NCI-H2196 (cell line): ENCODE data around the gene UBE2D1.

Experiments
- DNase-seq: peaks from one replicate; lab custom pipeline; 2025; ENCODE audit not compliant: unreplicated experiment; lab: John Stamatoyannopoulos, UW

Gene UBE2D1

DNA sequence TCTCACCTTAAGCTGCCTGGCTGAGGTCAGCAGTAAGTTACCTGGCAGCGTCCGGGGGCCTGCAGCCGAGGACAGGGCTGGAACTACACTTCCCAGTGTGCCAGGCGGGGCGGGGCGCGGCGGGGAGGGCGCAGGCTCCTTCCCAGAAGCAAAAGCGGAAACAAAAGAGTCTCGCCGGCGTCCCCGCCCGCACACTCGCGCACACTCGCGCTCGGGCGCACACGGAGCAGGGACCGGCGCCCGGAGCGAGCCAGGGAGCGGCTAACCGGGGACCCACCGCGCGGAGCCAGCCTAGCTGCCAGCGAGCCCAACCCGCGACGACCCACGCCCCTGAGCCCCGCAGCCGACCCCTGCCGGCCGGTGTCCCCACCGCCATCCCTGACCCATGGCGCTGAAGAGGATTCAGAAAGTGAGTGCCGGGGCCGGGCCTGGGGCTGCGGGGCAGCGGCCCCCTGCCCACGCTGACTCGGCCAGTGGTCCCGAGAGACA is at the start of gene UBE2D1:
Gene UBE2D1, plus strand, starts transcription at position 190 of the 489 bp plus-strand sequence. Its CDS starts 196 bp downstream, at position 386.
- DNase-seq, result peak; percentile 43

DNA sequence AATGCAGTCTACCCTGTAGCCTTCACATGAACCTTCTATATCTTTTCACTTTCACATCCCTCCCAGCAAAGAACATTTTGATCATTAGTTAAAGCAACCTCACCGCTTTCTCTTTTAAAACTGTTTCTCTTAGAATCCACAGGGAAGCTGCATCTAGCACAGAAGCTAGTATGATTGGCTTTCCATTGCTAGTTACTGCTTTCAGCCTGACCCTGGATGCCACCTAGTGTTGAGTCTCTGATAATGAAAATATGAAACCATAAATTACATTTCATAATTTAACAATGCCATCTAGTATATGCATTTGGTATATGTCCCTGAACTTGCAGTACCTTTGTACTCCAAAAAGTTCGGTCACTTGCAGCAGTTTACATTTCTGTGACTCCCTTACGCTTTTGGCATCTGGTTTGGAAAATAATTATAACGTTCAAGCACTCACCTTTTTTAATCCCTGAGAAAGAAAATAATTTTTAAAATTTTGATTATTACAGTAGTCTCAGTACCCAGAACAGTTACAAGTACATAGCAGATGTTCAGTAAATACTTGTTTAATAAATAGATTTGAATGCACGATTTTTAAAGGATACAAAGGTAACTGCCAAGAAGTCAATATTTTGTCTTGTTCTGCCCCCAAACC is 43.1 kb upstream of the UBE2D1 start:
- no peak for DNase-seq

DNA sequence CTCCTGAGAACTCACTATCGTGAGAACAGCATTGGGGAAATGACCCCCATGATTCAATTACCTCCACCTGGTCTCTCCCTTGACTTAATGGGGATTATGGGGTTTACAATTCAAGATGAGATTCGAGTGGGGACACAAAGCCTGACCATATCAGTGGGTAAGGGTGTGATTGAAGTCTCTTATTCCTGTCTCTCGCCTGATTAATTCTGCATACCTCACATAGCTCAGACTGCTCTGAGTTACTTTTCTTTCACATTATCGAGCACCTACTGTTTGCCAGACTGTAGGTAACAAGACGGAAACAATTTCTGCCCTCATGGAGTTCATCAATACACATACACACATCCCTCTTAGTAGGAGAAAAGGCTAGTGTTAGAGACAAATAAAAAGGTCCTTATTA is 40.8 kb upstream of the UBE2D1 start:
- no peak for DNase-seq

DNA sequence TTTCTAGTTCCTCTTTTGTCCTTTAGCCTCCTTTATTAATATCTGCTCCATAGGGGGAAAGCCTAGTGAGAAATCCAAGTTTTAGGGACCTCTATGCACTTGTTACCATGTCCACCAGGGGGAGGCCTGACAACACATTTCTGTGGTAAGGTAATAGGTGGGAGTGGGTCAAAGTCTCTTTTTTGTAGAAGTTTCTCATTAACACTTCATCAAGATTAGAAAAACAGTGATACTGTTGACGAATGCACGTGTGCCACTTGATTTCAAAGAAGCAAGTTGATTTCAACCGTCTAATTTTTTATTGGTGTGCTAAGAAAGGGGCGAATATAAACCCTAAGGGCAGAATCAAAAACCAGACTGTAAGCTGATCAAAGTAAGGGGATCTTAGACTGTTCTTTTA is 35.2 kb upstream of the UBE2D1 start:
- no peak for DNase-seq

DNA sequence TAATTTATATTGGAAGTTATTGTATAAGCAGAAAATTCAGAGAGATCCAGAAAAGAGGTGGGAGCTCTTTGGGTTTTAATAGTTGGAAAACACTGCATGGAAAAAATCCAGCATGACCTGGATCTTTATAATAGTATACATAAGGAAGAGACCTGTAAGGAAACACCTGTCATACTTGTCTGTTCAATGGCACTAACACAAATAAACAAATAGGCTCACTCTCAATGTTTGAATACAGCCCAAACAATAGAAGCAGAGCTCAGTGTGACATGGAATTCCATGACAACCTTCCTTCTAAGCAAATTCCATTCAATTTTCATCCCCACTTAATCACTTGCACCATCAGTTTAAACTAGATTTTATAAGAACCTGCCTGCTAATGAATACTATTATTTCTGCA is 34.1 kb upstream of the UBE2D1 start:
- DNase-seq, result no peak

DNA sequence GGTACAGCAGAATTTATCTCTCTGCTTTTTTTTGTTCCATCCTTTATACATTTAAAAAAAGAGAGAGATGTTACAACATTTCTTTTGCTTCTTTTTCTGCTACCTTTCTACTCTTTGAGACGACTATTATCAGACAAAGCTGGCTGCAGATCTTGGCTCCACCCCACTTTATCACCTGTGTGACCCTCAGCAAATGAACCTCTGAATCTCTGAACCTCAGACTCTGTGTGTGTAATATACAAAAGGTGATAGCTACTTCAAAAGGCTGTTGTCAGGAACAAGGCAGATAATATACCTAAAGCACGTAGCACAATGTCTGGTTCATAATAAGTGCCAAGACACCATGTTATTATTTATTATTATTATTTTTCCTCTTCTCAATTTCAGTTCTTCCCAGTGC is 32.6 kb upstream of the UBE2D1 start:
- DNase-seq, result no peak

DNA sequence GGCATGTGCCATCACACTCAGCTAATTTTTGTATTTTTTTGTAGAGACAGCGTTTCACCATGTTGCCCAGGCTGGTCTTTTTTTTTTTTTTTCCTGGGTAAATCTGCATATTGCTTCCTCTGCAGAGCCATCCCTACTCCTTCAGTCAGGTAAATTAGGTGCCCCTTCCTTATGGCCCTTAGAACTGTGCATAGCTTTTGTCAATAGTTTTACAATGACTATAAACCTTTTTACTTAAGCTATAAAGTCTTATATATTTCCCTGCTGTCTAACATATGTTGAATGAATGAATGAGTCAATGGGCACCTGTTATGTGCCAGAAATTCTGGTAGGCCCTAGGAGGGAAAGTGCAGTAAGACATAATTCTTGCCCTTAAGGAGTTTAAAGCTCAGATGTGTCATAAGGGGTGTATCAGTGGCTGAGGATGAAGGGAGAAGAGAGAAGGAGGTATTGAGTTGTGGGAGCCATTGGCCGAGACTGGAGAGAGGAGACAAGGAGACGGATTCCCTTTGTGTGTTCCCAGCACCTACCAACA is 30.6 kb upstream of the UBE2D1 start:
- no peak for DNase-seq

DNA sequence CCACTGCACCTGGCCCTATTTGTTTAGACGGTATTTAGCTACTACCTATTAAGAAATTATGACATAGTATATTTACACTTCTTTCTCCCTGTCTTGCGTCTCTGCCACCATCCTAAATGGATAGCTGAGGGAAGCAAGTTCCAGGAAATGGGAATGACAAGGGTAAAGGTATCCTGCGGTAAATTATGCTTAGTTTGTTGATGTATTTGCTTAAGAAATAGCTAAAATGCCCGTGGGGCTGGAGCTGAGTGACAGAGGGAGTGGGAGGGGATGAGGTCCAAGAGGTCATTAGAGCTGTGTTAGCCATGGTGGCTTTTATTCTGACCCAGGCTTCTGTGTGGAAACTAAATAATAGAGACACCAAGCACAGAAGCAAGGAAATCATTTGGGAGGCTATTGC is 29.0 kb upstream of the UBE2D1 start:
- DNase-seq, result no peak

DNA sequence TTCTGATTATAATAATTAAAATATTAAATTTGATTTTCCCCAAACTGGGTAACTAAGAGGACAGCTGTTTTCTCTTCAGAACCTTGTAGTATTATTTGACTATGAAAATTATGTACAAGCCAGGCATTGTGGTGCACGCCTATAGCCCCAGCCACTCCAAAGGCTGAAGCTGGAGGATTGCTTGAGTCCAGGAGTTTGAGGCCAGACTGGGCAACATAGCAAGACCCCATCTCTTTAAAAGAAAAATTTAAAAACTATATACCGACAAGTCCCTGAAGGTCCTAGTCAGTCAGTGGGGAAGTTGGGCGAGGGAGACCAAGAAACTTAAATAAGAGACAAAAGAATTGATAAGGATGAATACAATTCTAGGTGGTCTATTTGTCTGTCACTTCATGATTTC is 27.1 kb upstream of the UBE2D1 start:
- DNase-seq, result no peak

DNA sequence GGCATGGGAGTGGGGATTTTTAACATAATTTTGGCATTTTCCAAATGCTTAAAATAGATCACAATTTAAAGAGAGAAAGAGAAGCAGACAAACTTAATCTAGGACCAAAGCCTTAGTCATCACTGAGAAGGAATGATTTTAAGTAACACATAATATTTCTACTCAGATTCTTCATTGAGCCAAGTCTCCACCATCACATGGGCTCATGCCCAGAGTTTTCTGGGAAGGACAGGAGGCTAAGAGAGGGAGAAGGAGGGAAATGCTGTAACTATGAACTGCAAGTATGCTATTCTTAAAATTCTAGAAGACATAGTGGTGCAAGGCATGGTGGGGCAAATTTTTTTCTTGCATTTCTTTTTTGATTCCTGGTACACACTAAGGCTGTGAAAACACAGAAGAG is 23.8 kb upstream of the UBE2D1 start:
- DNase-seq, result no peak

DNA sequence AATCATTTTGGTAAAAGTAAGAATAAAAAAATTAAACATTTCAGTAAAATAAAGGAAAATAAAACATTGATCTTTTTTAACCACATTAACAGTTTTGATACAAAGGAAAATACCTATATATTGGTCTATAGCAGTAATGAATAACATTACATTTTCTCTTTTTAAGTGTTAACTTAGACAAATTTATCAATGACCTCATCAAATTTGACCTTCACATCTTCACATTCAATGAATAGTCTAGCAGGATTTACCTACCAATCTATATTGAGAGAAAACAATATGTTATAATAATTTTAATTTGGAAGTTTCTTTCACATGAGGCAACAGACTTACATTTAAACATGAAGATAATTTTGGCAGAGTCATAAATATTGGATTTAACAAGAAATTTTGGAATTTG is 17.9 kb upstream of the UBE2D1 start:
- no peak for DNase-seq

DNA sequence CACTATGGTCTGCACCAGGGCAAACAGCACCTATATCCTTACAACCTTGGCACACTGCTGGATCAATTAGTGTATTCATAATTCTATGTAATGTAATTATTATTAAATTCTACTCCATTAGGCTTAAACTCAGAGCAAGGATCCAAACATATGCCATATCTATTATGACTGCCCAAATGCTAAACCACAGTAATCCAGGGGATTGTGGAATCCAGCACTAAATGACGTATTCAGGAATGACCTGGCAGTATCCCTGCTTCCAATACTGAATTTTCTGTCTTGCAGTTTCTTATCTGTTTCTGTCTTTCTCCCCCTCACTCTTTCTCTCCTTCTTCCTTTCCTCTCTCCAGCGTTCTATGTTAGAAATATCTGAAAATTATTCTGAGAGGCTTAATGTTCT is 16.5 kb upstream of the UBE2D1 start:
- DNase-seq, result no peak

DNA sequence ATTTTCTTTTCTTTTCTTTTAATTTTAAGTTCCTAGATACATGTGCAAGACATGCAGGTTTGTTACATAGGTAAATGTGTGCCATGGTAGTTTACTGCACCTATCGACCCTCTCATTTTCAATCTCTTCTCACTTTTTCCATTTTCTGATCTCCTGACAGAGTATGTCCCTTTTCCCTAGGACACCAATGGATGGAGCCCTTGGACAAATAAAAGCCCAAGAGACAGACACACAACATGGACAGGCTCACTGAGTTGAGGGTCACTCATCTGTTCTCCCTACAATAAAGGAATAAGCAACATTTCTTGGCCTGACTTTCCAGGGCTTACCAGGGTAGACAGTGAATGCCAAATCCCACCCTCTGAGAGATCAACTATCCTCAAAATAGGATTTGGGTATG is 15.2 kb upstream of the UBE2D1 start:
- no peak for DNase-seq

DNA sequence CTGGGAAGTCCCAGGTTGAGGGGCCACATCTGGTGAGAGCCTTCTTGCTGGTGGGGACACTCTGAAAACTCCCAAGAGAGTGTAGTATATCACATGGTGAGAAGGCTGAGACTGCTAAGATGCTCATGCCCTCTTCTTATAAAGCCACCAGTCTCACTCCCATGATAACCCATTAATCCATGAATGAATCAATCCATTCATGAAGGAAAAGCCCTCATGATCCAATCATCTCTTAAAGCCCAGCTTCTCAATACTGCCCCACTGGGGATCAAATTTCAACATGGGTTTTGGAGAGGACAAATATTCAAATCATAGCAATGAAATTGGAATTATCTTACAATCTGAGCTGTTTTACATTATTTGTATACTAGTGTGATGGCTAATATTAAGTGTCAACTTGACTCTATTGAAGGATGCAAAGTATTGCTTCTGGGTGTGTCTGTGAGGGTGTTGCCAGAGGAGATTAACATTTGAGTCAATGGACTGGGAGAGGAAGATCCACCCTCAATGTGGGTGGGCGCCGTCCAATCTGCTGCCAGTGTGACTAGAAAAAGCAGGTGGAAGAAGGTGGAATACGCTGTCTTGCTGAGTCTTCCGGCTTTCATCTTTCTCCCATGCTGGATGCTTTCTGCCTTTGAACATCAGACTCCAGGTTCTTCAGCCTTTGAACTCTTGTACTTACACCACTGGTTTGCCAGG is 14.3 kb upstream of the UBE2D1 start:
- DNase-seq, result no peak

DNA sequence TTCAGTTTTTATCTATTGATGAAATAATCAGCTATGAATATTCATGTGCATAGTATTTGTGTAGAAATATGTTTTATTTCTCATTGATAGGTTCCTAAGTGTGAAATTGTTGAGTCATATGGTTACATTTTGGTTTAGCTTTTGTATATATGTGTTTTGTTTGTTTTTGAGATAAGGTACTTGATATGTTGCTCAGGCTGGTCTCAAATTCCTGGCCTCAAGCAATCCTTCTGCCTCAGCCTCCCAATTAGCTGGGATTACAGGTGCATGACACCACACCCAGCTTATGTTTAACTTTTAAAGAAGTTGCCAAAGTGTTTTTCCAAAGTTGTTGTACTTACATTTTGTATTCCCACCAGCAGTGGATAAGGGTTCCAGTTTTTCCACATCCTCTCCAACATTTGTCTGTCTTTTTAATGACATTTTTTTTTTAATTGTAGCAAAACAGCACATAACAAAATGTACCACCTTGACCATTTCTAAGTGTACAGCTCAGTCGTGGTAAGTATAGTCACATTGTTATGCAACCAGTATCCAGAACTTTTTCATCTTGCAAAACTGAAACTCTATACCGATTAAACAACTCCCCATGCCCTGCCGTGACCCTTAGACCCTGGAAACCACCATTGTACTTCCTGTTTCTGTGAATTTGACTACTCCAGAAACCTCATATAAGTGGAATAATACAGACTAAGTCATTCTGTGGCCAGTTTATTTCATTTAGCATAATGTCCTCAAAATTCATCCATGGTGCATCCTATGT is 12.6 kb upstream of the UBE2D1 start:
- no peak for DNase-seq

DNA sequence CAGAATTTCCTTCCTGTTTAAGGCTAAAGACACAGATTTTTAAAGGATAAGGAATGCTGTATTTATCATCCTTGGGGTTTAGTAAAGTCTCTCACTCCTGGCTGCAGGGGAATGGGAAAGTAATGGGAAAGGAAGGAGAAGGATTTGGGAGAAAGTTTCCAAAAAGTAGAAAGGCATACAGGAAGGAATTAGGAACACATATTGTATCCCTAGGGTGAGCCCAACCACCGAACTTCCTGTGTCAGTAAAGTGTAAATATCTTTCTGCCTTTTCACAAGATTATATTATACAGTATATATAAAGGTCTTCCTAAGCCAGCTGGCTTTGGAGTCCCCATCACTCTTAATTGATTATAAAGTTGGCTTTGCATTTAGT is 12.0 kb upstream of the UBE2D1 start:
- DNase-seq, result no peak

DNA sequence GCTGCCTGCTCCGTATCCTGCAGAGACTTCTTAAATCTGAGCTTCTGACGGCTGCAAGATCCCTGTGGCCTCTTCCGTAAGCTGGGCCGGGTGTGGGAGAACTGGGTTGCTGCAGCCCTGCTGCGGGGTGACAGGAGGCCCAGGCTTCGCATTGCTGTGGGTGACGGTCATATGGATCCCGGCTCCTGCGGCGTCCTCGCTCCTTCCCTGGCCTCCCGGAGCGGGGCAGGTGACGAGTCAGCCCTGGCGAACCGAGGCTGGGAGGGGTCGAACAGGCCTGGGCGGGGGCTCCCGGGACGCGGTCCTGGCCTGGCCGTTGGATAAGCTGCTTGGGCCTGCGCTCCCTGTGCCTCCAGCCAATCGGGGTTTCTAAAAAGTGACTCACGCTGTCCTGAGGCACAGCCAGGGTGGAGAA is 7.8 kb upstream of the UBE2D1 start:
- DNase-seq, result no peak

DNA sequence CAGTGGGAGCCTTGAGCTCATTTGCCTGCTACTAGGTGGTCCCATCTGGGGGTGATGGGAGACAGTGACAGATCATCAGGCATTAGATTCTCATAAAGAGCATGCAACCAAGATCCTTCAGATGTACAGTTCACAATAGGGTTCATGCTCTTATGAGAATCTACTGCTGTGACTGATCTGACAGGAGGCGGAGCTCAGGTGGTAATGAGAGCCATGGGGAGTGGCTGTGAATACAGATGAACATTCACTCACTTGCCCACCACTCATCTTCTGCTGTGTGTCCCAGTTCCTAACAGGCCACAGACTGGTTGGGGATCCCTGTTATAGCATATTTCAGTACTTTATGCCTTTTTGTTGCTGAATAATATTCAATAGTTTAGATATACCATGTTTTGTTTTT is 6.6 kb upstream of the UBE2D1 start:
- no peak for DNase-seq

DNA sequence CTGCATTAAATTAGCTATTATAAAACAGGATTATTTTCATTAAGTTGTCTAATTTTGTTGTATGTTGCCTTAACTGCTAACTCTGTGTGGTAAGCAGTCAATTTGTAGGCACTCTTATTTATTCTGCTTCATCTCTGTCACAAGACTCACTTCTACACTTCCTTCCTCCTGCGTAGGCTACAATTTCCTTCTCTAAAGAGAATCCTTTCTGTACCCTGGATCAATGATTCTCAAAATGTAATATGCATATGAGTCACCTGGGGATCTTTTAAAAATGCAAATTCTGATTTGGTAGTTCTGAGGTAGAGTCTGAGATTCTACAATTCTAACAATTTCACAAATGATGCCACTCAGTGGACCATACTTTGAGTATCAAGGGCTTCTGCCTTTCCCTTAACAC is 4.4 kb upstream of the UBE2D1 start:
- DNase-seq, result no peak

DNA sequence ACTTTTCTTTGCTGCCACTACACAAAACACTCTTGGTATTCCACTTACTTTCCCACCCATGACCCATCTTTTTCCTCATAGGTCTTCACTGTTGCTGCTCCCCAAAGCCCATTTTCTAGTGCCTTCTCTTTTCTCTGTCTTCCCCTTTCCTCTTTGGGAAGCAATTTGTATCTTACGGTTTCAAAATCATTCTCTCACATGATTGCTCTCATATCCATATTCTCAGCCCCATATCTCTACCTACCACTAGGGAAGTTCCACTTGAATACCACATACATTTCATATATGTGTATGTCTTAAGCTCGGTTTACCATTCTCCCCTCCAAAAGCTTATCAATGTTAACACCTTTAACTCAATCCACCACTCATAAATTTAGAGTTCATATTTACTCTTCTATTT is 3.2 kb upstream of the UBE2D1 start:
- DNase-seq, result no peak

DNA sequence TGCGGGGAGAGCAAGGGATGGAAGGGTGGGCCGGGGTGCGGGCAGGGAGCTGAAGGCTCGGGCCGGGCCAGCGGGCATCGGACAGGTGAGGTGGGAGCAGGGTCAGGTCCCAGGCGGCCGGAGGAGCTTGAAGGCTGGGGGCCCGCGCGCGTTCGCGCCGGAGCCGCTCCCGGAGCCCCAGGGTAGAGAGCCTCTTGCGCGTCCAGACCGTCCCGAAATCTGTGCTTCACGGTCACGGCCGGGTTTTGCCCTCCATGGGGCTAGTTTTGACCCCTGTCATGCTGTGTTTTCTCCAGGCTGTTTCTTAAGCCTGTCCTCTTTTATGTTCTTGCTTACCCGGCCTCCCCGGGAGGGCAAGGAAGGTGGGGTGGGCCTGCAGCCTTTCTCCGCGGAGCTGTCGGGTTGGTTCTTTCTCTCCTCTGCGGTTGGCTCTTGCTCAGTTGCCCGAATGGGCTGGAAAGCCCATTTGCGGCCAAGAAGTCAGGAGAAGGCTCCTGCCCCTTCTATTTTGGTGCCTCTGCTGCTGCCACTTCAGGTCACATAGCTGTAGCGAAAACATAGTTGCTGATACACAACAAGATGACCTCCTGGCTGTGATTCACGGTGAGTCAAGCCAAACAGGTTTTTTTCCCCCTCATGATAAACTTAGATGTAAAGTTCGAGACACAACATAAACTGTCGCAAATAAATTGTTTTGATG is 650 bp downstream of the UBE2D1 start:
- no peak for DNase-seq
